Hematopoietic multipotent progenitor cell treated with erythropoietin and hydrocortisone succinate and interleukin-3 and kit ligand, for 6 days (in vitro differentiated cells): ENCODE data around the gene AMBRA1.

ENCODE experiments used
- DNase-seq: peaks from one replicate; pipeline ENCODE4 v3.0.0-alpha.2; 2015

AMBRA1 gene

DNA sequence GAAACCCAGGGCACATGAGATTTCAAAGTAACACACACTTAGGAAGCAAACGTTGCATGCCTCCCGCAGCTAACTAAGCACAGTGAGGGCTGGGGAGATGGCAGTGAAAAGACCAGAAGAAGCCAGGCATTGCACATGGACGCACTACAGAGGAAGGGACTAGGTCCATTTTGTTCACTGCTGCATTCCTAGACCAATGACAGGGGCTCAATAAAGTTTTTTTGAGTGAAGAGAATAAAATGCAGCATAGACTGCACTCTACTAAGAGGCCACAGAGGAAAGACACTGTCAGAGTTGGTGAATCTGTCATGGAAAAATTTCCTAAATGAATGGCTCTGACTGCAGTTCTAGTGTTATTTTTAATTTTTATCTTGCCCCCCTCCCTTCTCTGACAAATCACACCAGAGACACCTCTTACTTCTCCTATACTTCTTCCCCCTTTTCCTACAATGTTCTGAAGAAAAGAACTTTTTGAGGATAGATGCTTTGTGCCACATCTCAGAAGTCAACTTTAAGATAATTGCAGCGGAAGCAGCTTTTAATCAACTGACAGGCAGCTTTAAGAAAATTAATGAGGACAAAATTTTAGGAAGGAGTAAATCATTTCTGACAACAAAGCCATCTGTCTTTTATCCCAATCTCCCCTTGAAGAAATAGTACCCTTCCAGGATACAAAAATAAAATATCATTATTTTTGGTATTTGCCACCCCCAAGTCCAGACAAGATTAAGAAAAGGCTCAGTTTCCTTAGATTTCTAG, 167.4 kb downstream of the AMBRA1 start:
- DNase-seq, result no peak

DNA sequence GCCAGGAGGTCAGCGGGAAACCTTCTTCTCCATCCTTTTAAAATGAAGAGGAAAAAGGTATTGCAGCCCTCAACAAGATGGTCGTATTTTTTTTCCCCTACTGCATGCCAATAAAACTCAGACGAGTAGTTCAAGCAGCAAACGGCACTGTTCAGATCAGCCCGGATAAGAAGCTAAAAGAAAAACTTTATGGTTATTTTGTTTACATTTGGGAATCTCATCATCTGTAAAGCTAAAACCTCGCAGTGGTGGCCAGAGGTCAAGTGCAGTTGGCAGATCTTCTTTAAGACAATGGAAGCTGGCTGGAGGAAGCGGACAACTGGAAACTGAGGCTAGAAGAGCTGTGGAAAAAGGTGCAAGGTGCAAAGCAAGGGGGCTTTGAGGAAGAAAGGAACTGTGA, 171.2 kb downstream of the AMBRA1 start:
- no peak for DNase-seq

DNA sequence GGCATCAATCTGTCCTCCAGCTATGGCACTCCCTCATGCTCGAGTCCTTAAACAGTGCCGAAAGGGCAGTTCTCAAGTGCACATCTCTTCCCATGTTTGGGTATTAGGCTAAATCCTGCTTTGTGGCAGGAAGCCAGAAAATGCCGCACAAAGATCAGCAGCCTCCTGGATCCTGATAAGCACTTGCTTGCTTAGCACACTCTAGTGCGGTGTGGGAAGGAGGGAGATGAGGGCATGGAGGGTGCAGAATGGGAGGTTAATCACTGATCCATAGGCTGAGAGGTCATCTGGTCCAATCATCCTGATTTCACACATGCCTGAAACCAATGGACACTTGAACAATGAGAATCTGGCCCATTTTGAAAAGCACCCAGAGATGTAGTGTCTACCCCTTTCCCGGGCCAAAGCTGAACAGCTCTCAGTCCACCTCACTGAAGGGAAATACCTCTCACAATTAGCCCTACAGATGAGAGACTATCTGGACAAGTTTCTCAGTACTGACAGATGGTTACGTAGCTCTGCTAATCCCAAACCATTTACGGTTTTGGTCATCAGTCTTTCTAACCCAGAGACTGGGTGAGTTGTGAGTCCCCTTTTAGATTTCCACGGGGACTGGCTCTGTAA, 172.5 kb downstream of the AMBRA1 start:
- no peak for DNase-seq

DNA sequence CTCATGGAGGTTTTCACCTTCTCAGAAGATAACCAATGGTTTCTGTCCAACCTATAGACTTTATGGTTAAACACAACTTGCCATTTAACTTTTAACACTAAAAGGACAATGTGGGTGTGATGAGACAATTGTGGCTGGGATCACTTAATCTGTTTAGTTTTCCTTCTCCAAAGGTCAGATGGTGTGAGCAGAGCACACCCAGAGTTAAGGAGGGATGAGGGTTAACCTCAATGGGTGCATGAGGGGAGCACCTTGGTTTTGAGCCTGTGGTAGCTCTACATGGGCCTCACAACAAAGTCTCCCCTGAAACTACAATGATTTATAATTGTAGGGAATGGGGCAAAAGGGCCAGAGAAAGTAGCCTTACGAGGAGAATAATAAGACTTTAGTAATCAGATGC, 173.3 kb downstream of the AMBRA1 start:
- no peak for DNase-seq

DNA sequence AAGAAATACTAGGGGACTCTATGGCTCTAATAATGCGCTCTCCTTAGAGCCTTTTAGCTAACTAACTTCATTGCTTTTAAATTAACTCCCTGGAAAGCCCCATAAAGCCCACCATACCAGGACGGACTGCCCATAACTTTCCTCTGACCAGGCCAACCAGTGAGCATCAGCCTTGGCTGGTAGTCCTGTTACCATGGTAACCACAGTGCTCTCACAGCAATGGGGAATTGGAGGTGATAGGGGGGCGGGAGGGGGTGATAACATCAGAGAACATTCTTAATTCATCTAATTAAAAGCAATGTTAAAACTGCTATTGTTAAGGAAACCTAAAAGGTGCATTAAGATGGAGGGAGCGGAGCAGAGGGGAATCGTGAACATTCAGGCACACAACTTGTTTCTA, 175.1 kb downstream of the AMBRA1 start:
- no peak for DNase-seq

DNA sequence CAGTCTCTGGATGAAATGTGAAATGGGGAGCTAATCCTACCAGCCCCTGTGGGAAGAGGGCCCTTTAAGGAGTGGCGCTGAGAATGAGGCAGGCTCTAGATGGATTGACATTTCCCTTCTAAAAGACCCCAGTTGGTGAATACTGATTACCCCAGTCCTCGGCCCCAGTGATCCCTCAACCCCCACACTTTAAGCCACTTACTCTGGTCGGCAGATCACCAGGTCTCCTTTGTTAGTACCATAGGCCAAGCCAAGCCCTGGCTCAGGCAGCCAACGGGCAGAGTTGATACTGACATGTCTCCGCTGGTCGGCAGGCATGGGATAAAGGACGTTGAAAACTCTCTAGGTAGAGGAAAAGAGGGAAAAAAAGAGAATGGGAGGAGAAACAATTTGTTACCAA, 176.1 kb downstream of the AMBRA1 start:
- DNase-seq, result no peak

DNA sequence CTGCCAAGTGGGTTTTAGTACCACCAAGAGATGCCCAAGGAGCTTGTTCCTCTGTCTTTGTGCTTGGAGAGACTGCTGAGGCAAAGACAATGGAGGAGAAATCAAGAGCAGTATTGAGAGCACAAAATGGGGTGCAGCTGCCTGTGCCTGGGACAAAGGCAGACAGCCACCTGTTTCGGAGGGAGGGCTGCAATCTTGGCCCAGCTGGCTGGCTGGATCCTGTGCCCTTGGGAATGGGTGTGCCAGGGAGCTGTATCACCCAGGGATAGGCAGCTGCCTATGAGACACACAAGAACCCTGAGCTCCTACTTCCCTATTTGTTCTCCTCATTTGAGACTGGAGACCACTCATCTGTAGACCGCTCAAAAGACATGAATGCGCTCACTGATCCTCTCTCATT, 178.9 kb downstream of the AMBRA1 start:
- DNase-seq, result no peak

DNA sequence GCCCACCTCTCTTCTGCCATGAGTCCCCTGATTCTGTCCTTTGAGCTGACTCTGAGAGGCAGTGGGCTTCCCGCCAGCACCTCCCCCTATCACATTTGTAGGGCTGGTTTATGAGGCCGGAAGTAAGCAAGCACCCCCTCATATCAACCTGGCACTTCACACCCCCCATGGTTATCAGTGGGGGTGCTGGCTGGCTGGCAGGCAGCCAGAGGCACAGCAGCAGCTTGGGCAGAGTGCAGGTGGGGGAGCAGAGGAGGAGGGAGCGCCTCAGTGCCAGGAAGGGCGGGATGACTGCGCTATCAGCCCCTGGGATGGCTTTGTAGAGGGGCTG, 179.4 kb downstream of the AMBRA1 start:
- peak; percentile 77 for DNase-seq

DNA sequence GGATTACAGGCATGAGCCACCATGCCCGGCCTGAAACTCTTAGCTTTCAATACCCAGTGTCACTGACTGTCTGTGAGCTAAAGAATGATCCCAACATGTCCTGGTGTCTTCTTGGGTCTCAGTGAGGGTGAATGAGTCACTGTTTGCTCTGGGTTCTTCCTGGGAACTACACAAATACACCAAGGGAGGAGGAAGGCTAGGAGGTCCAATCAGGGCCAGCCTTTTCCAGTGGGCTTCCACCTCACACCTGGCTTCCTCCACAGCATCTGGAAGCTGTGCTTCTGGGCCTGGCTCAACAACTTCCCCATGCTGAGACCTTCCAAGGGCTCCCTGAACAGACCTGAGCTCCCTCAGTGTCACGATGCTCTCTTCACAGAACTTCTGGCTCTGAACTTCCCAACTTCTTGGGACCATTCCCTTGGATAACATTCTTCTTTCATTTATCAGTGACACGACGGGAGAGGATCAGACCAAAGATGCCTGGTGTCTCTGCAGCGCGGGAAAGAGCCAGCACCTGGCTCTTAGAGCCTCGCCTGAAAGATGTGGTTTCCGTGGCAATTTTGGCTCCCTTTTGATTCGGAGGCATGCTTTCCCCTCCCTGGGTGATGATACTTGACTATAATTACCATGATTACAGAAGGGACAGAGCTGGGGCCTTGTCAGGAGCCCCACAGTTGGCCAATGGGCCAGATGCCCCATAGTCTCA, 179.9 kb downstream of the AMBRA1 start:
- no peak for DNase-seq

DNA sequence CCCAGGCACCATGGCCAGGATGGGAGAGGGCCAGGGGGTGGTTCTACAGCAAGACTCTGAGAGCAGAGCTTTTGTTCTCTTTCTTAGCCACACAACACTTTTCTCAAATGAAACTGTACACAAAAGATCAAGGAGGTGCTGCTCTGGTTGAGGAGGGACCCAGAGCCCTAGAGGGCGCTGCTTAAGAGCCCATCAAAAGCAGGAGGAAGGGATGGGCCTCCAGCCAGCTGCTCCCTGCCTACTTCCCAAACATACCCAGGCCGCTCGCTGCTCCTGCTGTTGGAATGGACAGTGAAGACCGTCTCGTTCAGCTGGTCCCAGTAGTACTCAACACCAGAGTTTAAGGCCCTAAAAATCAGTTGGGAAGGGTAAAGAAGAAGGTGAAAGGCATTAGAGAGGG, 183.8 kb downstream of the AMBRA1 start:
- no peak for DNase-seq

DNA sequence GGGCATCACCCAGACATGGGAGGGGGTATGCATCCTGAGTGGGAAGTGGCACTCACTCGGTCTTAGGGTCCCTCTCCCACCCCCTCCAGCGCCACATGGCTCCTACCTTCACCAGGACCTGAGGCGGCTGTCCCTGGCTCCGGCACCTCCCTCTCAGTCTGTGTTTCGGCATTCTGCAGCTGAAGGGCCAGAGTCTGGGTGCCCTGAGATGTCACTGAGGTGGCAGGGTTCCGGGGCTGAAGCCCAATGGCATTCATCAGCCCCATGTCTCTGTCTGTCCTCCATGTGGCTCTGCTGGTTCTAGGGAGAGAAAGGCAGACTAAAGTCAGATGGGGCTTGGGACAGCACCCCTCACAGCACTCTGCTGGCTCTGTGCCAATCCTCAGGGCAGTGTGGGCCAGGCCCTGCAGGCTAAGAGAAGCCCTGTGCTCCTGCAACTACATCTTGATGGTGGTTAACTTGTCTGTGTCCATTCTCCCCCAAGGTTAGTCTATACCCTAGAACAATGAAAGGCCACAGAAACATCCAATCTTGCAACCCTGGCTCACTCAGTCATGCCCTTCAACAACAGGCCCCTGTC, 185.3 kb downstream of the AMBRA1 start:
- DNase-seq, result peak; percentile 28

DNA sequence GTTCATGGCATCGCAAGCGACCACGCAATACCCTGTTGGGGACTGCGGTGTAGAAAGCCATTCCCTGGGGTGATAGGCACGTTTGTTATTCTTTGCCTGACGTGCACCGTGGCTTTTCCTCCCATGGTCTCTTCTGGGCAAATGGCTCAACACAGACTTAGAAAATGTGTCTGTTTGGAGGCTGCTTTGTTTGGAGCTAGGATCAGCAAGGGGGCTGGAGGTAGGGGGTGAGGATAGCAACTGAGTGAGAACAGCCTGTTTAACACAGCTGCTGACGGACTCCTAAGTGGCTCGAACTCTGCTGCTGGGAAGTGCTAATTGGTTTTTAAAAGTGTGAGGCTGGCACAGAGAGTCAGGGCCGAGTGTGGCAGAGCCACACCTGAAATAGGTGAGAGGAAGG, 186.2 kb downstream of the AMBRA1 start:
- no peak for DNase-seq

DNA sequence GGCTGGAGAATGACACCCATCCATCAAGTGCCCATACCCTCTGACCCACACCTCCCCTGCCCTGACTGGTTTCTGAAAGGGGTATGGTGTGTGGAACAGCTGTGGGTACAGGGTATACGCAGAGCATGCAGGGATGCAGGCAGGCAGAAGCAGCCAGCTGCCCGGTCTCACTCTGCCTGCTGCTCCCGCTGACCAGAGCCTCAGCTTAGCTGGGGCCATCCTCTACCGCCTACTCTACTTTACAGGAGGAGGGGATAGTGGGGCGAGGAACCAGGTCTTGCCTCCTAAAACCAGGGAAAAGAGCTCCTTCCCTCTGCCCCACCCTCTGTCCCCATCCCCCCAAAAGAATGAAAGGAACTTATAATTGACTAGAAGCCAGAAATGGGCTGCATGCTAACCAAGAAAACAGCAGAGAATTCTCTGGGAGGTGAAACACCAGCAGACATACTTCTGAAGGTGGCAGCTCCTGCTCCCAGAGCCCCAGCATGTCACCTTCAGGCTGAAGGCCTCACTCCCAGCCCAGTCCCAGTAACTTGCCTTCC, 189.3 kb downstream of the AMBRA1 start:
- DNase-seq, result no peak

DNA sequence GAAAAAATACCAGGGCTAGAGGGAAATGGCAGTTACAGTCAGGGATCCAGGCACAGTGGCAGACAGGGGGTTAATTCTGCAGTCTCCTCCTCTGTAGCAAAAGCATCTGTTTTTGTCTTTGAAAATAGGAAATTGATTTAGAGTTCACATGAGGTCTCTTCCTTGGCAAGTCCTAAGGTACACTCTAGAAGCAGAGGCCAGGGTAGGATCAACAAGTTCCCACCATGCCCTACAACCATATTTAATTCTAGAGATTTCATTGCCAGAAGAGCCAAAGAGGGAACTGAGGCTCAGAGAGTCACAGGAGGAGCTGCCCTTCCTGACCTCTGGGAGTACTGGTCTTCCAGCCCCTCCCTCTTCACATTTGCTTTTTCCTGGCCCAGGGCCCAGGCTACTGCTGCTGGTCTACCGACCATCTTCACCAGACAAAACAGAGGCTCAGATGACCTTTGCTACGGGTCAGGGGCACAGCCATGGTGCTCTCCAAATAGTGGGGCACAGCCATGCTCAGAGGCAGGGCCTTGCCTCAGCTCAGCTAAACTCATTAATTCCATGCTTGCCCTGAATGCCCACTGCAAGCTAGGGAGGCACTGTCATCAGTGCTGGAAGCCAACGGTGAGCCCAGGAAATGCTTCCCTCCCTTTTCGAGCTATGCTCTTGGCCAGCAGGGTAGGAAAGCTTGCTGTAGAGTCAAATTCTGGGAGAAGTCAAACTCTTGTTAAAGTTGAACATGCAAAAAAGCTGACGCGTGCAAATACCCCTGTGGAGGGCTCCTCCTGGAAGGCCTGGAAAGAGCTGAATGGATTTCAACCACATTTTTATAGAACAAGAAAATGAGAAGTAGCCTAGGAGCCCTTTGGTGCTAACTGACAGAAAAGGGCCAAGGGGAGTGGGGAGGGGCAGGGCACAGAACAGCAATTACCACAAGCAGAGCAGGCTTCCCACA, 190.6 kb downstream of the AMBRA1 start:
- no peak for DNase-seq

DNA sequence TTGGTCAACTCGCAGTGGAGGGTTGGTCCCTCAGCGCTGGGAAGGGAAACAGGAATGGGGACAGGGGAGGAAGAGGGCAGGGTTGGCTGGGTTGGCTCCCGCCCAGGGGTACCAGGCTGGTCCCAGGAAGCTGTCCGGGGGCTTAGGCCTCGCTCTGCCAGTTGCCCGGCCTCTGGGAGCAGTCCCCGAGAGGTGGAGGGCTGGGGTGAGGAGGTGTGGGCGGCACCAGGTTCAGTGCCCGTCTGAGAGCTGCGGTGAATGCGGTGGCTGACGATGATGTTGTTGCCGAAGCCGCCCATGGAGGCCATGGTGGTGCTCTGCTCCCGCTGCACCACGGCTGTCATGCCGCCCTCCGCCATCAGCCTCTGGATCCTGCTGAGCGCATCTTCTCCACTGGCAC, 196.3 kb downstream of the AMBRA1 start:
- no peak for DNase-seq

DNA sequence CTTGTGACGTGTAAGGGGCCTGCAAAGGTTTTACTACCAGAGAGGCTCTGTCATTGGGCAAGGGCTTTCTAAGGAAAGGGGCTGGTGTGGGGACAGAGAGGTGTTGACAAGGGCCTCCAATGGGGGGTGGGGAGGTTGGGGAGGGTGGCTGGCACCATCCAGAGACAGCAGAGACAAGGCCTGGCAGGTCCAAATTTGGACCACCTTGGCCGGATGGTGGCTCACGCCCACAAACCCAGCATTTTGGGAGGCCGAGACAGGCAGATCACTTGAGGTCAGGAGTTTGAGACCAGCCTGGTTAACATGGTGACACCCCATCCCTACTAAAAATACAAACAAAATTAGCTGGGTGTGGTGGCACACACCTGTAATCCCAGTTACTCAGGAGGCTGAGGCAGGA, 200.1 kb downstream of the AMBRA1 start:
- no peak for DNase-seq

DNA sequence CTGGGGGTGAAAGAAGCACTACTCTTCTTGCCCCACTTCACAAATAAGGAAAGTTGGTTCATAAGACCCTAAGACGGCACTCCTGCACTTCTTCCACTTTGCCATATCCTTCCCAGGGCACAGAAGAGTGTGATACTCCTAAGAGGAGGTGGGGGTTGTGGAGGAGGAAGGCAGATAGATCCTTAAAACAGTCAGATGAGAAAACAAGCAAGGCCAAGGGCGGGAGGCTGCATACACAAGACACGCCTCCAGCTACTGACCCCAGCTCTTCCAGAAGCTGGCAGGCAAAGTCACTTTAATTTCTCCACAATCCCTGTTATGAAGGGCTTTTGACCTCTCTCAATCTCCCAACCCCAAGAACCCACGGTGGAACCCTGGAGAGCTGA, 200.6 kb downstream of the AMBRA1 start:
- no peak for DNase-seq

DNA sequence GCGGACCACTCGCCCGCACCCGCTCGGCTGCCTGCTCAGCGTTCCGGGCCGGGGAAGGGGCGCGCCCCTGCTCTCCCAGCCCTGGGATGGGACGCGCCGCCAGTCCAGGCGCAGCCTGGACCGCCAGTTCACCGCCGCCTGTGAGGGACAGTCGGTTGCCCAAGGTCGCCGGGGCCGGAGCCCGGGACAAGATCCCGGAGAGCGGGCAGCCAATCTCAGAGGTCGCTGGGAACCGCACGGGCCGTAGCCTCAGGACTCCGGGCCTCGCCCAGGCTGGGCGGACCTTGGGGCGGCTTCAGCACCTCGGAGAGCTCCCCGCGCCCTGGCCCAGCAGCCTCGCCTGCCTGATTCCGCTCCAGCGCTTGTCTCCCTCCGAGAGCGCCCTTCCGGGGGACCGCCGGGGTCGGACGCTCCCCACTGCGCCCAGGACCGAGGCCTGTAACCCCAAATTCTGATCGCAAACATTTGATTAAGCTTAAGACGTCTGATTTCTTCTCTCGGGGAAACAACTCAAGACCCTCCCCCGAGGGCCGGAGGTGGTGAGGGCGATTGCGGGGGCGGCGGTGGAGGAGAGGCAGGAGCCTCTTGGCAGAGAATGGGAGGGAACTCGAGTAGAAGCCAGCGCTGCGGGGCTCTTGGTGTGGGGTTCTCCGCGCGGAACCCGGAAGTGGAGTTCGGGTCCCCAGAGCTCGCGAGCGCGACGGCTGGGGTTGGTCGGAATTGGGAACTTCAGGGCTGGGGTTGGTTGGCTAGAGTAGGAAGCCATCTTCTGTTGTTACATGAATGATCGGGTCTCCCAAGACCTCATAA, 201.2 kb downstream of the AMBRA1 start:
- peak; percentile 92 for DNase-seq

DNA sequence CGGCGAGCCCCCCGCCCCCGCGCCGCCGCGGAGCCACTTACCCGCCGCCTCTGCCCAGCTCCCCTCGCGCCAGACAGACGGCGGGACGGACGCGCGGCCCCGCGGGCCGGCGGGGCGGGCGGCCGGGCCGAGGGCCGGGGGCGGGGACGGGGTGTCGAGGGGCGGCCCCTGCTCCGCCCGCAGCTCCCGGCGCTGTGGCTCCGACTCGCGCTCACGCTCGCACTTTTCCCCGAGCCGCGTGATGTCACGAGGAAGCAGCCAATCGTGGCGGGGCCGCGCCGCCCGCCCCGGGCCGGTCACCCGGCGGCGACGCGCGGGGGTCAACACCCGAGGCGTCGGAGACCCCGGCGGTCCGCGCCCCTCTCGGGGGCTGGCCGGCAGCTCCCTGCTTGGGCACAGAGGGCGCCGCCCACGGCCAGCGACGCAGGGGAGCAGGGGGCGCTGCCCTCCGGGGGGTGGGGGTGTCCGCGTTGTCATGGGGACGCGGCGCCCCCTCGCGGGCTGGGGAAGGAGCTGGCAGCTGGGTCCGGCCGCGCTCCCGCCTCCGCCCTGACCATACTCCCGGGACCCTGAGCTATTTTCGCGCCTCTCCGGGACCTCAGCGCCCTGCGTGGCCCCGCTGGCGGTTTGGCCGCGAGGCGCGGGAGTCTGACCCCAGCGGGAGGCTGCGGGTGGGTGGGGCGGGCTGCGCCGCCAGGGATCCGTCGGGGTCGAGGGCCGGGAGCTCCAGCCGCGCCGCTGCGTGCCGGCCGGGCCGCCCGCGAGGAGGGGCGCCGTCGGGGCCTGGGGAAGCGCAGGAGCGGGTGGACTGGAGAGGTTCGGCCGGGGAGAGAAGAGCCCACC, 202.0 kb downstream of the AMBRA1 start, which contains the start of gene CHRM4:
TSS of gene CHRM4 (minus strand) at position 199 of the 843 bp plus-strand sequence. CDS start 5,219 bp downstream, outside the sequence.
- DNase-seq, result peak; percentile 54

DNA sequence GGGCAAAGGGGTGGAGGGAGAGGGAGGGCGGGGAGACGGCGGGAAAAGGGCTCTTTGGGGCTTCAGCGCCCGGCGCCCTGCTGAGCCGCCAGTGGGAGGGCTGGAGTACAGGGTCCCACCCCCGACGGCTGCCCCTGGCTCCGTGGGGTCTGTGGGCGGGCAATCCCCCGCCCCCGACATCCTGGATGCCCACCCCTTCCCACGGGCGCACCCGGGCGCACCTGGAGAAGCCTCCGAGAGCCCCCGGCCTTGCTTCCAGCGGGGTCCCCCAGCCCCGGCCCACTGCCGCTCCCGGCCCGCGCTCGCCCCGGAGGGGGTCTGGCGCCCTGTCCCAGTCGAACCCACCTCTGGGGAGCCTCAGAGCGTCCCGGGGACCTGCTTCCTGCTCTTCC, 202.6 kb downstream of the AMBRA1 start:
- DNase-seq, result no peak
